Nephron (organoid): ENCODE data around the gene TARM1.
"Not testable (repeated sequence)": the region's sequence is repeated elsewhere in the genome, so short reads cannot be mapped to it uniquely, and the experiment has no call there.

Experiments used
- H3K27ac Mint-ChIP-seq, 3 experiments: 2 replicates each; pipeline ENCODE4 v1.8.0; 2020; ENCODE audit warnings: mixed read lengths in 3 of 3, mild to moderate bottlenecking in 2 of 3, moderate library complexity in 1 of 3
- H3K27me3 Mint-ChIP-seq: 2 replicates; pipeline ENCODE4 v1.8.0; 2021; ENCODE audit warnings: low read depth, mild to moderate bottlenecking, moderate library complexity, mixed read lengths
- H3K36me3 Mint-ChIP-seq: 2 replicates; pipeline ENCODE4 v1.8.0; 2020; ENCODE audit warnings: low read depth, mixed read lengths
- H3K4me1 Mint-ChIP-seq: 2 replicates; pipeline ENCODE4 v1.8.0; 2020; ENCODE audit warnings: mixed read lengths
- H3K4me3 Mint-ChIP-seq, 3 experiments: 2 replicates each; pipeline ENCODE4 v1.8.0; 2020; ENCODE audit warnings: mild to moderate bottlenecking in 3 of 3, mixed read lengths in 3 of 3, moderate library complexity in 2 of 3
- H3K9me3 Mint-ChIP-seq: 2 replicates; pipeline ENCODE4 v1.8.0; 2020; ENCODE audit warnings: mixed read lengths
- CTCF ChIP-seq, 3 experiments: fragments of 200-600 bp; sonication (generic); IDR thresholded peaks; one replicate each; pipeline ENCODE4 v1.5.0; 2021; ENCODE audit warnings: antibody characterized with exemption in 3 of 3; ENCODE audit not compliant: unreplicated experiment in 3 of 3

Gene TARM1

DNA sequence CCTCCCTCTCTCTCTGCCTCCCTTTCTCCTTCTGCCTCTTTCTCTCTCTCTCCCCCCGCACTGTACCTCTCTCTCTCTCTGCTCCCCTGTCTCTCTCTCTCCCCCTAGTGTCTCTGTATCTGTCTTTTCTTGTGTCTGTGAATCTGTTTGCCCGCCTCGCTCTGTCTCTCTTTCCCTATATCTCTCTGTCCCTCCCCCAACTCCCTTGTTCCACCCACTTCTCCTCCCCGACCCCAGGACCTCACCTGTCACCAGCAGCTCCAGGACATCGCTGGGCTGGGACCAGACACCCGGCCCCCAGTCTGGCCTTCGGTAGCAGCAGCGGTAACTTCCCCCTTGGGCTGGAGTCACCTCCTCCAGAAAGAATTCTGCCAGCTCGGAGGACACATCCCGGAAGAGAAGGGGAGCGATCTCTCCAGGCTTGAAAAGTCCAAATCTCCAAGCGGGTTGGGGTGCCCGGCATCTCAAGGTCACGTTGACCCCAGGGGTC lies 15.5 kb upstream of the TARM1 start:
- Mint-ChIP-seq H3K4me3 (peak overlapping the region; percentile 50 to 68 (median 59)), H3K36me3 (no peaks in the 10 kb centered on the region), H3K4me1 (no peaks in the 10 kb centered on the region), H3K9me3 (peaks cover 6% of the 10 kb centered on the region), H3K27me3 (peaks cover 61% of the 10 kb centered on the region), H3K27ac (no peak overlapping the region)
- no peak for TF ChIP-seq CTCF (IDR thresholded peaks at IDR 0.05; ENCODE audit: unreplicated experiment in 3 of 3)

- H3K9me3 Mint-ChIP-seq, H3K4me1 Mint-ChIP-seq, H3K36me3 Mint-ChIP-seq, H3K27ac Mint-ChIP-seq: not testable (repeated sequence)
- H3K4me3 Mint-ChIP-seq: peak overlapping the region; percentile 65 to 69 (median 68)
- H3K27me3 Mint-ChIP-seq: peaks cover 66% of the 10 kb centered on the region
These were observed 14.9 kb upstream of the TARM1 start for GRCh38 chr19:54095859-54096616.

- H3K27me3 Mint-ChIP-seq: peaks cover 66% of the 10 kb centered on the region
- no peaks in the 10 kb centered on the region for H3K36me3 Mint-ChIP-seq
- H3K4me3 Mint-ChIP-seq: no peak overlapping the region
- TF ChIP-seq CTCF (IDR thresholded peaks at IDR 0.05; ENCODE audit: unreplicated experiment in 3 of 3): no peak
- H3K9me3 Mint-ChIP-seq: peaks cover 6% of the 10 kb centered on the region
- H3K27ac Mint-ChIP-seq: no peak overlapping the region
- no peaks in the 10 kb centered on the region for H3K4me1 Mint-ChIP-seq
These were observed 14.1 kb upstream of the TARM1 start for GRCh38 chr19:54095136-54095858.

DNA sequence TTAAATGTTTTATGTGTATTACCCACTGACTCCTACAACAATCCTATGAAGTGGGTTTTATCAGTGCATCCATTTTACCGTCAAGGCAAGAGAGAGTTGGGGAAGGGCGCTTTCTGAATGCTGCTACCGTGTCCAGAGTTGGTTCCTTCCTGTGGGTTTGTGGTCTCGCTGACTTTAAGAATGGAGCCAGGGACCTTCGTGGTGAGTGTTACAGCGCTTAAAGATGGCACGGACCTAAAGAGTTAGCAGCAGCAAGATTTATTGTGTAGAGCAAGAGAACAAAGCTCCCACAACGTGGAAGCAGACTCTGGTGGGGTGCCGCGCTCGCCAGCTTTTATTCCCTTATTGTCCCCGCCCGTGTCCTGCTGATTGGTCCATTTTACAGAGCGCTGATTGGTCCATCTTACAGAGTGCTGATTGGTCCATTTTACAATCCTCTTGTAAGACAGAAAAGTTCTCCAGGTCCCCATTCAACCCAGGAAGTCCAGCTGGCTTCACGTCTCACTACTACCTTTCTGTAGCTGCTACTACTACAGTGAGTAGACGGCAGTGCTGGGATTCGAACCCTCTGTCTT lies 13.3 kb upstream of the TARM1 start:
- no peak overlapping the region for H3K27ac Mint-ChIP-seq
- no peaks in the 10 kb centered on the region for H3K4me1 Mint-ChIP-seq
- H3K9me3 Mint-ChIP-seq: peaks cover 6% of the 10 kb centered on the region
- no peaks in the 10 kb centered on the region for H3K36me3 Mint-ChIP-seq
- H3K4me3 Mint-ChIP-seq: no peak overlapping the region
- H3K27me3 Mint-ChIP-seq: peaks cover 59% of the 10 kb centered on the region
- TF ChIP-seq CTCF (IDR thresholded peaks at IDR 0.05; ENCODE audit: unreplicated experiment in 3 of 3): no peak

GRCh38 chr19:54084410-54084809 lies 3.2 kb upstream of the TARM1 start:
- no peak overlapping the region for H3K4me3 Mint-ChIP-seq
- peaks cover 5% of the 10 kb centered on the region for H3K27me3 Mint-ChIP-seq
- no peaks in the 10 kb centered on the region for H3K4me1 Mint-ChIP-seq
- H3K9me3 Mint-ChIP-seq: peaks cover 3% of the 10 kb centered on the region
- H3K27ac Mint-ChIP-seq: no peak overlapping the region
- no peaks in the 10 kb centered on the region for H3K36me3 Mint-ChIP-seq
- no peak for TF ChIP-seq CTCF (IDR thresholded peaks at IDR 0.05; ENCODE audit: unreplicated experiment in 3 of 3)

DNA sequence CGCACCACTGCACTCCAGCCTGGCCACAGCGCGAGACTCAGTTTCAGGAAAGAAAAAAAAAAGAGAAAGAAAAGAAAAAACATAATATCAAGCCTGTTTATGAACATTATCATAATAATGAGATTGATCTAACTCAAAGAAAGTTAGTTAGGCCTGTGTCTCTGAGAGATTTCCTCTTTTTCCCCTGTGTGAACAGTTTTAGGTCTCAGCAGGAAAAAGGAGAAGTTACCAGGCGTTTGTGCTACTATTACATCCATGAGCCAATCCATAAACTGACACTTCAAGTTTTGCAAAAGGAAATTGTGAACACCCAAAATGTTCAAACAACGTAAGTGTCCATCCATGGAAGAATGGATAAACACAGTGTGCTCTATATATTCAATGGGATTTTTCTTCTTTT lies 3.8 kb downstream of the TARM1 start:
- H3K36me3 Mint-ChIP-seq: no peaks in the 10 kb centered on the region
- H3K27ac Mint-ChIP-seq: no peak overlapping the region
- H3K9me3 Mint-ChIP-seq: peaks cover 5% of the 10 kb centered on the region
- H3K4me1 Mint-ChIP-seq: no peaks in the 10 kb centered on the region
- H3K27me3 Mint-ChIP-seq: peaks cover 12% of the 10 kb centered on the region
- H3K4me3 Mint-ChIP-seq: no peak overlapping the region
- no peak for TF ChIP-seq CTCF (IDR thresholded peaks at IDR 0.05; ENCODE audit: unreplicated experiment in 3 of 3)
